NCI-H1694 (cell line): ENCODE data around the gene AKAP13.
"Not testable (repeated sequence)": the region's sequence is repeated elsewhere in the genome, so short reads cannot be mapped to it uniquely, and the experiment has no call there.

Experiments used
- DNase-seq: peaks from one replicate; lab custom pipeline; 2025; lab: John Stamatoyannopoulos, UW

The AKAP13 gene

GRCh38 chr15:85789496-85789875 lies 409.1 kb downstream of the AKAP13 start:
- DNase-seq, result no peak

- no peak for DNase-seq
These were observed 411.8 kb downstream of the AKAP13 start for GRCh38 chr15:85792102-85792731.

GRCh38 chr15:85792912-85793590 lies 412.6 kb downstream of the AKAP13 start:
- no peak for DNase-seq

- no peak for DNase-seq
These were observed 413.5 kb downstream of the AKAP13 start for GRCh38 chr15:85793641-85794597.

DNA sequence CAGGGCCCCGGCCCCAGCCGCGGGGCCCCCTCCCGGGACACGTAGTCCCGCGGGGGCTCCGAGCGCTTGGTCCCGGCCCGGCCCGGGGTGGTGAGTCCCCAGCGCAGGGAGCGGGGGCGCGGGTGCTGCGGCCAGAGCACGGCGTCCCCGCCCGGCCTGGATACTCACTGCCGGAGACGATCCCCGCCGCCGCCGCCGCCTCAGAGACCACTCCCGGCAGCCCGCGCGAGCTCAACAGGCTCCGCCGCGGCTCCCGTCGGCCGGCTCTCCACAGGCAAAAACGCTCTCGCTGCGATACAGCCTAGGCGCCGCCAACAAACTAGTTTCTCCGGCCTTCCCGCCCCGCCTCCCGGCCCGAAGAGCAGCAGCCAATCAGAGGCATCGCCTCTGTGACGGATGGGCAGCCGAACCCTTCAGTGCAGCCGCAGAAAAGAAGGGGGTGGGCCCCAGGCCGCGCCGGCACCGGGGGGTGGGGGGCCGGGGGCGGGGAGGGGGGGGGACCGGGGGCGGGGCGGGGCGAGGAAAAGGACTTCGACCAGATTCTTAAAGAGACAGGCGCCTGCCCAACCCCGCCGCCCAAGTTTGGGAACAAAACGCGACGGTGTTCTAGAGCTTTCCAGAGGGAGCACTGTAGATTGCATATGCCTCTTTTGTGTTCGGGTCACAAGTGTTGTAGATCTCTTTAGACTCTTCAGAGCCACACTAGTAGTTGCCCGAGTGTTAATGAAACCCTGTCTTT lies 414.4 kb downstream of the AKAP13 start, which contains the start of gene KLHL25:
KLHL25 (minus strand) TSS at position 328 of the 739 bp plus-strand sequence. CDS start 25,115 bp downstream, outside the sequence.
- DNase-seq, result peak; percentile 81

DNA sequence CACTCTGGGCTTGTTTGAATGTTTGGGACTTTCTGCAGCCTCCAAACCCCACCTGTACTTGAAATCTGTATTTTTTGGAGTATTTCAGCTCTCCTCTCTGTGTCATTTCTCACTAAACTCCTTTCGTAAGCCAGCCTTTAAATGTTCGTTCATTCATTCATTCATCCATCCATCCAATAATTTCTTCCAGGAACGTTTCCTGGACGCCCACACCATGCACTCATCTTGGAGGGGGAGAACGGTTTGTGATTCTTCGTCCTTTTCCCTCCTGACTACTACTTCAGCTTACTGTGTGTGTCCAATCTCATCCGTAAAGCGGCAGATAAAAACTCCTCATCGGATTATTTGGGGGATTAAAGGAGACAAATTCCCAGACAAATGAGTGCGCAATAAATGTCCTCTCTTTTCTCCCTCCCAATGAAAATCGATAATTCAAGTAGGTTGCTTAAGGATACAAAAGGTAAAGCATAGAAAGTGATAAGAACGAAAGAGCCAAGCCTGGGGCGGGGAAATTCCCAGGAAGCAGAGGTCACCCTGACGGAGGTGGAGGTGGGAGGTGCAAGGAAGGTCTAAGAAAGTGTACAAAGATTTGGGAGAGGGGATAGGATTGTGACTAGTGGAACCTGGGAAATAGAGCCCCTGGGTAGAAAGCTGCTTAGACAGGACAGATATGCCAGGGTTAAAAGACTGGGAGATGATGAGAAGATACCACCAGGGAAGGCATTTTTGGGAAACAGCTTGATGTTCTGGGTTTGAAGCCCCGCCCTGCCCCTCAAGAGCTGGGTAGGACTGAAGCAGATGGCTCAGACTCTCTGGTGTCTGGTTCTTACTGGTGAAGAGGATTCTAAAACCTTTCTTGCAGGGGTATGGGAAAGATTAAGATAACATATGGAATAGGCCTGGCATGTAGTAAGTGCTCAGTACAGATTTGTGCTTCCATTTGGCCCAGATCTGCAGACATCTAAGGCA lies 415.2 kb downstream of the AKAP13 start:
- DNase-seq, result no peak

DNA sequence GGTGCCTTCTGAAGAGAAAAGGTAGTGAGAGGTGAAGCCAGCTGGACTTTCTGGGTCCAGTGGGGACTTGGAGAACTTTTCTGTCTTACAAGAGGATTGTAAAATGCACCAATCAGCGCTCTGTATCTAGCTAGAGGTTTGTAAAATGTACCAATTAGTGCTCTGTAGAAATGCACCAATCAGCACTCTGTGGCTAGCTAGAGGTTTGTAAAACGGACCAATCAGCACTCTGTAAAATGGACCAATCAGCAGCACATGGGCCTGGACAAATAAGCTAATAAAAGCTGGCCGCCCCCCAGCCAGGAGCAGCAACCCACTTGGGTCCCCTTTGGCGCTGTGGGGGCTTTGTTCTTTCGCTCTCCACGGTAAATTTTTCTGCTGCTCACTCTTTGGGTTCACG lies 416.0 kb downstream of the AKAP13 start:
- DNase-seq, result not testable (repeated sequence)
